SW 1271 (cell line): ENCODE measurements around the gene LRRC8A.
"Not testable (repeated sequence)": the region's sequence is repeated elsewhere in the genome, so short reads cannot be mapped to it uniquely, and the experiment has no call there.

Experiments used
- DNase-seq, 2 experiments: peaks; one replicate each; lab custom pipeline; 2025; lab: John Stamatoyannopoulos, UW

The LRRC8A gene

DNA sequence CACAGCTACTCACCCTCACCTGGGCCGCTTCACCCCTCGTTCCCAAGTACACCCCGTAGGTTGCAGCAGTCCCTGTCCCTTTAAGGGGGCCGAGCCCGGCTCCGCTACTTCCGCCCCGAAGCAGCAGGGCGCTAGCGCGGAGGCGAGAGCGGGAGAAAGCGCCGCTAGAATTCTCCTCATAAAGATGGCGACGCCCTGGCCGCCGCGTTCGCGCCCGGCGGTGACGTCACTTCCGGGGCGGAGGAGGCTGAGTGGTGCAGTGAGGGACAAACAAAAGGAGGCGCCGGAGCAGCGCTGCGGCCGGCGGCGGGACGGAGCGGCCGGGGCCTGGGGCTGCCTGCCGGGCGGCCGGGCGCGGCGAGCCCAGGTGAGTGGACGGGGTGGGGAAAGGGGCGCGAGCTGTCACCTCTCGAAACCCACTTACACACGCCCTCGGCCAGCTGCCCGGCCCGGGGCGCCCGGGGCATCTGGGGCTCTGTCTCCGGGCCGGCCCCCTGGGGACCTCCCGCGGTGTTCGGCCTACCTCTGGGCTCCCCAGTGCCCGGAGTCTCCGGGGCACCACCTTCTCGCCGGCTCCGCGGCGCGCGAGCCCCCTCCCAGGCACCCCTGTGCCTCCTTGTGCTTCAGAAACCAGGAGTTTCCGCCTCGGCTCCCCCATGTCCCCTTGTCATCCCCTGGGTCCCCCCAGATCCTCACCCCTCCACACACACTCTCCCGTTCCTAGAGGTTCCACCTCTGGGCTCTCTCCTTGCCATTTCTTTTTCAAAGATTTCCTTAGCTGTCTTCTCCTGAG is at the start of gene LRRC8A, which contains the start of gene KYAT1:
LRRC8A (plus strand) TSS at position 250 of the 793 bp plus-strand sequence. CDS start 25,032 bp downstream, outside the sequence.
KYAT1 (minus strand) TSS at position 67 of the 793 bp plus-strand sequence. CDS start 36,545 bp downstream, outside the sequence.
- peak; percentile 90 to 96 for DNase-seq

DNA sequence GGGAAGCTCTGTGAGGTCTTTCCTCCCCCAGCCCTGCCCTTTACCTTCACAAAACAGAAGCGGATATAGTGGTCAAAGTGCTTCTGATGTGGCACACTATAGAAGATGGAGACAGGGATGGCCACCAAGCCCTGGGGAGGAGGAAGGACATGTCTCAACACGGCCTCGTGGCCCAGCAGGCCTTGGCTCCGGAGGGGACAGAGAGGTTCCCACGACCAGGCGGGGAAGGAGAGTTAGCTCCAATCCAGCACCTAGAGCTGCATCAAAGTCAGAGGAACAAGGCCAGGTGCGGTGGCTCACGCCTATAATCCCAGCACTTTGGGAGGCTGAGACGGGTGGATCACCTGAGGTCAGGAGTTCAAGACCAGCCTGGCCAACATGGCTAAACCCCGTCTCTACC is 48.2 kb upstream of the LRRC8A start:
- no peak for DNase-seq

DNA sequence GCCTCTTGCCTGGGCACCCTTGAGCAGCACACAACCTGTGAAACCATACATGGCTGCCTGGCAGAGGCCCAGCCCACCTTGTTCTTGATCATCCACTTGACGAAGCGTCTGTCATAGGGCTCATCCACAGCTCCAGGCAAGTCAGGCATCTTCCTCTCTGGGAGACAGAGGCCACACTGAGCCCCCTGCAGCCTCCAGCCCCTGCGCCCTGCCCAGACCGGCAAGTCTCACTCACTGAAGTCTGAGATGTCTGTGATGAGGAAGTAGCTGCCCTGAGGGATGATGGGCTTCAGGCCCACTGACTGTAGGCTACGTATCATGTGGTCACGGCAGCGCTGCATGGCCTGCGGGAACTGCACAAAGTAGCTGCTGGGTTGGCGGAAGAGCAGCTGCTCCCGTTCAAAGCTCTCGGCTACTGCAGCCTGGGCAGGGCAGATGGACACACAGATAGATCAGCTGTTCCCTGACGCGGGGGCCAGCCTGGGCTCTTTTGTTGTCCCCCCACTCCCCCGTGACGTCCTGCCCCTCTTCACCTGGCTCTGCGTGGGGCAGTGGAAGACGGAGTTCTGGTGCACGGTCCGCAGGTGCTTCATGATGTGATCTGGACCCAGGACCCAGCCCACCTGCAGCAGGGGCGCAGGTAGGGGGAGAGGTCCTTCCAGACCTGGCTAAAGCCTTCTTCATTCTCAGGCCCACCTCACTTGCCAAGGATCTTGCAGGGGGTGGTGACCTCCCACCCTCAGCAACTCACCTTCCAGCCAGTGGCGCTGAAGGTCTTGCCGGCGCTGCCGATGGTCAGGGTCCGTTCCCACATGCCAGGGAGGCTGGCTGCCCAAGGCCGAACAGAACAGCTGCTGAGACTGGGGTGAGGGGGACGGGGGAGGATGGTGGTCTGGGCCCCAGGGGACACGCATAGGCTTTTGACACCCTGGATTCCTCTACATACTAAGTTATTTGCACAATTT is 46.4 kb upstream of the LRRC8A start:
- no peak for DNase-seq

DNA sequence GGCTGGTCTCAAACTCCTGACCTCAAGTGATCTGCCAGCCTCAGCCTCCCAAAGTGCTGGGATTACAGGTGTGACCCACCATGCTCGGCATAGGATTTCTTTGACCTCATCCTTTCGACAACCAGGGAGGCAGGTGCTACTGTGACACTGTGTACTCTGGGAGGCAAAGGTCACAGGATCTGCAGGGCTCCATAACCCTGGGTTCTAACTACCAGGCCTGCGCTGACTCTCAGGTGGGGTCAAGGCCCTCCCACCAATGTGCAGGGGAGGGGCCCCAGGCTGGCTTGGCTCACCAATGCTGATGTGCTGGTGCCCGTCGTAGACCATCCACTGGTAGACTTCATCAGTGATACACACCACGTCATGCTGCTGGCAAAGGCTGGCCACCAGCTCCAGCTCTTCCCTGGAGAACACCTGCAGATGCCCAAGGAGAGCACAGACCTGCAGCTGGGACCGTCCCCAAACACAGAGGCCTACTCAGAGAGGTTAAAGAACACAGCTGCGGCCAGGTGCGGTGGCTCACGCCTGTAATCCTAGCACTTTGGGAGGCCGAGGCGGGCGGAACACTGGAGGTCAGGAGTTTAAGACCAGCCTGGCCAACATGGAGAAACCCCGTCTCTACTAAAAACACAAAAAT is 45.3 kb upstream of the LRRC8A start:
- DNase-seq, result no peak

DNA sequence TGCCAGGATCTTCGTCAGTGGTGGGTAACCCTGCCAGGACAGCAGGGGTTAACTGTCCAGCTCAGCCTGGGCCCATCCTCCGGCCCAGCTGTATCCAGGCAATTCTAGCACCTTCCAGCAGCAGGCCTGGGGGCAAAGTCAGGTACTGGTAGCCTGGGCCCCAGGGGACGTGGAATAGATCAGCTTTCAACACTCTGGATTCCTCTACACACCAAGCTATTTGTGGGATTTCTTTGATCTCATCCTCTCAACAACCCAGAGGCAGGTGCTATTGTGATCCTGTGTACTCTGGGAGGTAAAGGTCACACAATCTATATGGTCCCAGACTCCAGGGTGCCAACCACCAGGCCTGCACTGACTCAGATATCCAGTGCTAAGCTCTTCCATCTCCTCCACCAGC is 43.6 kb upstream of the LRRC8A start:
- no peak for DNase-seq

DNA sequence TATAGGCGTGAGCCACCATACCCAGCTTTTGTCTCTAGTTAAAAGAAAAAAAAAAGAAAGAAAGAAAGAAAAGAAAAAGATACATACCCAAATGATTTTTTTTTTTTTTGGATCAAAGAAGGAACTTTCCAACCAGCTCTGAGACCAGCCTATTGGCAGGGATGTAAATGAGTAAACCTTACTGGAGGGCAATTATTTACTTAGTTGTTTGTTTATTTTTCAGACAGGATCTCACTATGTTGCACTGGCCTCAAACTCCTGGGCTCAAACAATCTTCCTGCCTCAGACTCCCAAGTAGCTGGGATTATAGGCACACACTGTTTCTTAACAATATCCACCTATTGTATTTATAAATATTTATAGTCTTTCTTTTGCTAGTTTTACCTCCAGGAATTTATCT is 41.4 kb upstream of the LRRC8A start:
- DNase-seq, result no peak

DNA sequence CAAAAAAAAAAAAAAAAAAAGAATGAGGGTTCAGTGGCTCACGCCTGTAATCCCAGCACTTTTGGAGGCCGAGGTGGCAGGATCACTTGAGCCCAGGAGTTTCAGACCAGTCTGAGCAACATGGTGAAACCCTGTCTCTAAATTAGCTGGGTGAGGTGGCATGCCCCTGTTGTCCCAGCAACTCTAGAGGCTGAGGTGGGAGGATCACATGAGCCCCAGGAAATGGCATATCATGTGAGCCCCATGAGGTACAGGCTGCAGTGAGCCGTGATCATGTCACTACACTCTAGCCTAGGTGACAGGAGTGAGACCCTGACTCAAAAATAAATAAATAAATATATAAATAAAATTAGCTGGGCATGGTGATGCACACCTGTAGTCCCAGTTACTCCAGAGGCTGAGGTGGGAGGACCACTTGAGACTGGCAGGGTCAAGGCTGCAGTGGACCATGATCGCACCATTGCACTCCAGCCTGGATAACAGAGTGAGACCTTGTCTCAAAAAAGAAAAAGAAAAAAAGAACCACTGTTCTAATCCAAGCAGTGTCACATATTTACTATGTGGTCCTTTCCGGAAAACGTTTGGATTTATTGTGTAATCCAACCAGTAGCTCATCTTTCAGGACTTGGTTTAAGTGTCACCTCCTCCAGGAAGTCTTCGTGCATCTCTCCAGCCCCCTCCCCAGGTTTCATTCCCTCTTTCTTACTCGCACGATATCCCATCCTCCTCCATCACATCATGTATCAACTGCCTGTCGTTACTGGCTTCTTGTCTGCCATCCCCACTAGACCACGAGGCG is 40.0 kb upstream of the LRRC8A start:
- no peak for DNase-seq

DNA sequence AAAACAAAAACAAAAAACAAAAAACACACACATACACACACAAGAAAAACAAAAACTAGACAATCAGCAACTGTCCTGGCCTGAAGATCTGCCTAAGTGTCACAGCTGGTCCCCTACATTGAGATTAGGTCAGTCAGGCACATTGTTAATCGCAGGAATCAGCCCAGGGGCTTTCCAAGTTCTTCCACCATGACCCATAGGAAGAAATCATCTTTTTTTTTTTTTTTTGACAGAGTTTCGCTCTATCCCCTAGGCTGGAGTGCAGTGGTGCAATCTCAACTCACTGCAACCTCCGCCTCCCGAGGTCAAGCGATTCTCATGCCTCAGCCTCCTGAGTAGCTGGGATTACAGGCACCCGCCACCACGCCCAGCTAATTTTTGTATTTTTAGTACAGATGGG is 38.8 kb upstream of the LRRC8A start:
- not testable (repeated sequence) for DNase-seq

DNA sequence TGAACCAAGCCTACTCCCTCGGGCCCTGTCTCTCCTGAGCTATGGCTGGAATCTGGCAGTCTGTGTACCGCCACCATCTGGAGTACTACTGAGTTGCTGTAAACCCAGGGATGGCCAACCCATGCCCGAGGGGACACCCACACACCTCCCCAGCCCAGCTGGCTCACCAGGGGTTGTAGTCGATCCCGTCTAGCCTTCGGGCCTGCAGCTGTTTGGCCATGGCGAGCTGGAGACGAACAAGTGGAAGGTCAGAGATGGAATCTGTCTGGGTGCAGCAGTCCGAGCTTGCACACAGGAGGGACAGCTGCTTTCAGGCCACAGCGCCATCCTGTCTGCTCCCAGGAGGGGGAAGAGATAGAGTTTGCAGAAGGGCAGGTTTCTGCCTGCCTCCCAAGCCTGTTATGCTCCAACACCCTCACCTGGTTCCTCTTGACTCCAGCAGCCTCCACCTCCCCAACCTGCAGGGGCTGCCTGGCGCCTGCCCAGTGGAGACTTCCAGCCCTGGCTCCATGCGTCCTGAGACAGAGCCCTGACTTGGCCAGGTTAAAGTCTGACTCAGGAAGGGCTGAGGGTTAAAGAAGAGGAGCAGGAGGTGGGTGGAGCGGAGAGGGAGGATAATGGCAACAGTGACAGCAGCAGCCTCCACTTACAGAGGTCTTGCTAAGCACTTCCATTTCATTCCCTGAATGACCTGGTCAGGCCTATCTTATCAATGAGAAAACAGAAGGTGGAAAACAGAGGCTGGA is 36.6 kb upstream of the LRRC8A start:
- DNase-seq, result no peak

DNA sequence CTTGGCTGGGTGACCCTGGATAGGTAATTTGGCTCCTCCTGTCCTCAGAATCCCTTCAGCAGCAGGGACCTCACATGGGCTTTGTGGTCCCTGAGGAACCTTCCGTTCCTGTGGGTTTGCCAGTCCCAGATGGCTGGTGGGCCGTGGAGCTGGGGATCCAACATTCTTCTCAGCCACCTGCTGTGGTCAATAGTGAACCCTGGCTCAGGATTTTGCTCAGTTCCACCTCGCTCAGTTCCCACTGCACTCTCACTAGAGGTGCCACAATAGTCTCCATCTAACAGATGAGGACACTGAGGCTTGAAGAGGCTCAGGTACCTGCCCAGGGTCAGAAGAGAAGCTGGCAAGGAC is 35.3 kb upstream of the LRRC8A start:
- no peak for DNase-seq

DNA sequence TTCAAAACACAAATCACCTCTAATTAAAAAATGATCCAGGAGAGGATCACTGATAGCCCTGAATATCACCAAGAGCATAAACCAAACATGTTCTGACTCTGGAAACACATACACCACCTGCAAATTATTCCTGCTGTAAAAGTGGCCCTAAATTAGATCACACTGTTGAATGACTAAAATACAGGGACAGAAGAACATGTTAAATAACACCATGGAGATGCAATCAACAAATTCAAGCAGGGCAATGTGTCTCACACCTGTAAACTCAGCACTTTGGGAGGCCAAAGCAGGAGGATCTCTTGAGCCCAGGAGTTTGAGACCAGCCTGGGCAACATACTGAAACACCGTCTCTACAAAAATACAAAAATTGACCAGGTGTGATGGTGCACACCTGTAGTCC is 34.1 kb upstream of the LRRC8A start:
- no peak for DNase-seq

DNA sequence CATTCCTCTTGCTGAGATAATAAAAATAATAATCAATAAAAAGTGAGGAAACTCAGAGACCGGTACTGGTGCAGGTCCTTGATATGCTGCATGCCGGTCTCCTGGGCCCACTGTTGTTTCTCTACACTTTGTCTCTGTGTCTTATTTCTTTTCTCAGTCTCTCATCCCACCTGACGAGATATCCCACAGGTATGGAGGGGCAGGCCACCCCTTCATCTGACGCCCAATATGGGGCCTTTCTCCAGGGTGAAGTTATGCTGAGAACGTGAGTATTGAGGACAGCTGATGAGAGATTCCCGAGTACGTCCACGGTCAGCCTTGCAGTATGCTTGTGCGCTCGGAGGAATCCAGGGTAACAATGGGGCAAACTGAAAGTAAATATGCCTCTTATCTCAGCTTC is 30.9 kb upstream of the LRRC8A start:
- DNase-seq, result not testable (repeated sequence)

DNA sequence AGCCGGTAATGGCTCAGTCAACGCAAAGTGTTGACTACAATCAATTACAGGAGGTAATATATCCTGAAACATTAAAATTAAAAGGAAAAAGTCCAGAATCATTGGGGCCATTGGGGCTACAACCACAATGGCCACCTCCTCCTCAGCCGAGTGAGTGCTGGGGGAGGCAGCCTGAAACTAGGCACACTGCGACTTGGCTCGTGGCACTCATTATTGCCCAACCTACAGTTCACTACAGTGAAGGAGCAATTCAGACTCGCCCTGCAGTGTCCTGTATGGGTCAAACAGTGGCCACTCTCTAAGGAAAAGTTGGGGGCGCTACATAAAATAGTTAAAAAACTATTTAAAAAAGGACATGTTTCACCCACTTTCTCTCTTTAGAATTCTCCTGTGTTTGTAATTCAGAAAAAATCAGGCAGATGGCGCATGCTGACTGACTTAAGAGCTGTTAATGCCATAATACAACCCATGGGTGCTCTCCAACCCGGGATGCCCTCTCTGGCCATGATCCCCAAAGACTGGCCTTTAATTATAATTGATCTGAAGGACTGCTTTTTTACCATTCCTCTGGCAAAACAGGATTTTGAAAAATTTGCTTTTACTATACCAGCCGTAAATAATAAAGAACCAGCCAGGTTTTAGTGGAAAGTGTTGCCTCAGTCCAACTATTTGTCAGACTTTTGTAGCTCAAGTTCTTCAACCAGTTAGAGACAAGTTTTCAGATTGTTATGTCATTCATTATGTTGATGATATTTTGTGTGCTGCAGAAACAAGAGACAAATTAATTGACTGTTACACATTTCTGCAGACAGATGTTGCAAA is 29.9 kb upstream of the LRRC8A start:
- DNase-seq, result peak; percentile 43 to 53

DNA sequence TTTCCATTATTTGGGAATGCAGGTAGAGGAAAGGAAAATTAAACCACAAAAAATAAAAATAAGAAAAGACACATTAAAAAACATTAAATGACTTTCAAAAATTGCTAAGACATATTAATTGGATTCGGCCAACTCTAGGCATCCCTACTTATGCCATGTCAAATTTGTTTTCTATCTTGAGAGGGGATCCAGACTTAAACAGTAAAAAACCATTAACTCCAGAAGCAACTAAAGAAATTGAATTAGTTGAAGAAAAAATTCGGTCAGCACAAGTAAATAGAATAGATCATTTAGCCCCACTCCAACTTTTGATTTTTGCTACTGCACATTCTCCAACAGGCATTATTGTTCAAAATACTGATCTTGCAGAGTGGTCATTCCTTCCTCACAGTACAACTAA is 29.3 kb upstream of the LRRC8A start:
- not testable (repeated sequence) for DNase-seq

DNA sequence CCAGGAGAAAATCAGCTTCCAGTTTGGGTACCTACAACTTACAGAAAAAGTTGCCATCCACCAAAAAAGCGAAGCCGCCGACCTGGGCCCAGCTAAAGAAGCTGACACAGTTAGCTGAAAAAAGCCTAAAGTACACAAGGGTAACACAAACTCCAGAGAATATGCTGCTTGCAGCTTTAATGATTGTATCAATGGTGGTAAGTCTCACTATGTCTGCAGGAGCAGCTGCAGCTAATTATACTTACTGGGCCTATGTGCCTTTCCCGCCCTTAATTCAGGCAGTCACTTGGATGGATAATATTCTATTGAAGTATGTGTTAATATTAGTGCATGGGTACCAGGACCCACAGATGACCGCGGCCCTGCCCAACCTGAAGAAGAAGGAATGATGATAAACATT is 27.5 kb upstream of the LRRC8A start:
- not testable (repeated sequence) for DNase-seq

DNA sequence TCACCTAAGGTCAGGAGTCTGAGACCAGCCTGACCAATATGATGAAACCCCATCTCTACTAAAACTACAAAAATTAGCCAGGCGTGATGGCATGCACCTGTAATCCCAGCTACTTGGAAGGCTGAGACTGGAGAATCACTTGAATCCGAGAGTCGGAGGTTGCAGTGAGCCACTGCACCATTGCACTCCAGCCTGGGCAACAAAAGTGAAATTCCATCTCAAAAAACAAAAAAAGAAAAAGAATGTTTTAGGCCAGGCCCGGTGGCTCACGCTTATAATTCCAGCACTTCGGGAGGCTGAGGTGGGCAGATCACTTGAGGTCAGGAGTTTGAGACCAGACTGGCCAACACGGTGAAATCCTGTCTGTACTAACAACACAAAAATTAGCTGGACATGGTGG is 23.5 kb upstream of the LRRC8A start:
- not testable (repeated sequence) for DNase-seq

DNA sequence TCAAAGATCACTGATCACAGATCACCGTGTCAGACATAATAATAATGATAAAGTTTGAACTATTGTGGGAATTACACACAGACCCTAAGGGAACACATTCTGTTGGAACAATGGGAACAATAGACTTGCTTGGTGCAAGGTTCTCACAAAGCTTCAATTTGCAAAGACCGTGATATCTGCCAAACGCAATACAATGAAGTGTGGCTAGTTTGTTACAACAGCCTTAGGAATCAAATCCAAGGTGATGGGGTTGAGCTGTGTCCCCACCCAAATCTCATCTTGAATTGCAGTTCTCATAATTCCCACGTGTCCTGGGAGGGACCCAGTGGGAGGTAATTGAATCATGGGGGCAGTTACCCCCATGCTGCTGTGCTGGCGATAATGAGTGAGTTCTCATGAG is 21.0 kb upstream of the LRRC8A start:
- DNase-seq, result no peak

DNA sequence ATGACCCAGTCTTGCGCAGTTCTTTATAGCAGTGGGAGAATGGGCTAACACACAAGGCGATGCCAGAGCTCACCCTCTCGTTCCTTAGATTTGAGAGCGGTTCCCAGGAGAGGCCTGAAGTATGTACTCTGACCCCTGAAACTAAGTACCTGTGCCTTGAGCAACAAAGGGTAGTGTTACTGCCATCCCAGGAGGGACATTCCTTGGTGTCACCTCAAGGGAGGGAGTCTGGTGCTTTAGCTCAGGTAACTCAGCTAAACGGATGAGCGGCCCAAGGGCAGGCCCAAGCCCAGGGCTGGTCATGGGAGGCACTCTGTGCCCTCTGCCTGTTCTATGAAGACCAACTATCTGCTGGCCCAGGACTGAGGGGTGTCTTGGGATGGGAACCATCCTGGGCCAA is 20.4 kb upstream of the LRRC8A start:
- DNase-seq, result no peak

DNA sequence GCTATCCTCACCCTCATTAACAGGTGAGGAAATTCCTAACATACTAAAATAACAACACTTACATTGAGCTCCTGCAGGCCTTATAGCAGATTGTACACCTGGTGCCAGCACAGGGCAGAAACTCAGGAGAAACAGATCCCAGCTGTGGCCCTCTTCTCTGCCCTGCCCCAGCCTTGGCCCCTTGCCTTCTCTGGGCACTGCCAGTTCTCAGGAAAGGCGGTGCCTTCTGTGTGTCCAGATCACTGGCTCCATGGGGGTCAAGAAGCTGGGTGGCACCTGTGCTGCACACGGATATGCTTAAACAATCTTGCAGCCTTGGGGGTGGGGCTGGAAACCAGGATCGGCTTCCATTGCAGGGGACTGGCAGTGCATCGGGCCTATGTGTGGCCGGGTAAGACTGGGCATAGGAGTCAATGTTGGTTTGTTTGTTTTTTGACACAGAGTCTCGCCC is 19.5 kb upstream of the LRRC8A start:
- no peak for DNase-seq

DNA sequence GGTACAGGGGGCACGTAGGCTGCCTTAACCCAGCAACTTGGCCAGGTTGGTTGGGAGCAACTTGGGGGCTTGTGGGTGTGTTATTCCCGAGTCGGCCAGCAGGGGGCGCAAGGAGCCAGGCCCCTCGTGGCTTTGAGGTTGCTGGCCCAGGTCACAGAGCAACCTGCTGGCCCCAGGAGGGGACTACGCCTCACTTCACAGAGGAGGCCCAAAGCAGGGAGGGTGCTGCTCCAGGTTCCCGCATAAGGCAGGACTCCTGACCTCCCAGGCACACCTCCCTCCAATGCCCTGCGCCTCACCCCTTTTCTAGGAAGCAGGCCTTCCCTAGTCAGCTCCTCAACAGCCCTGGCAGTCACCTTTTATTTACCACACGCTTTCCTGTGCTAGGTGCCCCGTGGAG is 18.3 kb upstream of the LRRC8A start:
- DNase-seq, result peak; percentile 29 to 41
